ENCODE measurements around the gene MT1X.

MT1X gene

GRCh38 chr16:56679818-56680217 is 2.5 kb upstream of the MT1X start:
- no peak for DNase-seq

GRCh38 chr16:56682703-56683397 is 580 bp downstream of the MT1X start:
- no peak for DNase-seq

GRCh38 chr16:56683424-56684172 is 1.3 kb downstream of the MT1X start:
- DNase-seq, result no peak

GRCh38 chr16:56684256-56684925 is 2.1 kb downstream of the MT1X start:
- DNase-seq, result no peak

GRCh38 chr16:56684926-56685590 is 2.8 kb downstream of the MT1X start:
- no peak for DNase-seq

GRCh38 chr16:56686758-56687157 is 4.5 kb downstream of the MT1X start:
- DNase-seq, result no peak

- no peak for DNase-seq
Observed at GRCh38 chr16:56688762-56689161, 6.5 kb downstream of the MT1X start.

- DNase-seq, result no peak
Observed at GRCh38 chr16:56689171-56689570, 6.9 kb downstream of the MT1X start.

GRCh38 chr16:56690420-56691122 is 8.3 kb downstream of the MT1X start:
- no peak for DNase-seq

- no peak for DNase-seq
Observed at GRCh38 chr16:56691885-56692284, 9.6 kb downstream of the MT1X start.

- no peak for DNase-seq
Observed at GRCh38 chr16:56695246-56695645, 13.0 kb downstream of the MT1X start.

GRCh38 chr16:56697456-56698155 is 15.3 kb downstream of the MT1X start:
- no peak for DNase-seq

- DNase-seq, result no peak
Observed at GRCh38 chr16:56700195-56700594, 17.9 kb downstream of the MT1X start.

GRCh38 chr16:56700631-56701030 is 18.4 kb downstream of the MT1X start:
- no peak for DNase-seq

GRCh38 chr16:56701534-56701933 is 19.3 kb downstream of the MT1X start:
- DNase-seq, result no peak

GRCh38 chr16:56702836-56703235 is 20.6 kb downstream of the MT1X start:
- DNase-seq, result no peak

- DNase-seq, result no peak
Observed at GRCh38 chr16:56708525-56709442, 26.5 kb downstream of the MT1X start.

GRCh38 chr16:56709443-56710040 is 27.3 kb downstream of the MT1X start:
- DNase-seq, result no peak

GRCh38 chr16:56710181-56710737 is 28.0 kb downstream of the MT1X start:
- DNase-seq, result no peak

GRCh38 chr16:56711862-56712261 is 29.6 kb downstream of the MT1X start:
- no peak for DNase-seq
